Stimulated activated CD4-positive, alpha-beta T cell treated with anti-CD3 and anti-CD28 coated beads, Interleukin-4, amount 100 ng/mL, for 1 hour (primary cell): ENCODE results near the gene IL1R1.
"Not testable (repeated sequence)": the region's sequence is repeated elsewhere in the genome, so short reads cannot be mapped to it uniquely, and the experiment has no call there.

Experiments
- DNase-seq: peaks from one replicate; pipeline ENCODE4 v3.0.0-alpha.2; 2020

The IL1R1 gene

DNA sequence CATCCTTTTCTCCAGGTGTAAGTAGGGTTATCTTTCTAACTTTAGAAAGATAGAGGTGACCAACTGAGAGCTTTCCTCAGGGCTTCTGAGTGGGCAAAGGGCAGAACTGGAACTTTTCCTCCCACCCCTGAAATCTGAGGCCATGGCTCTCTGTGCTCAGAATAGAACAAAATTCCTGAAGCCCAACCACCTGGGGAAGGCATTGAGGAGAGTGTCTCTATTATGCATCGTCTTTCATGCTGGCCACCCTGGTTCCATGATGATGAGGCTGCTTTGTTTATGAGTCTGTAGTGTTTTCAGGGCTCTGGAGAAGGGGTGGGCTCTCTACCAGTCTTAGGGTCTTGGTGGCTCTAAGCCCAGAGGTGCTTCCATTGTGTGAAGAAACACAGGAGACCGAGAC lies 30.7 kb upstream of the IL1R1 start:
- DNase-seq, result no peak

DNA sequence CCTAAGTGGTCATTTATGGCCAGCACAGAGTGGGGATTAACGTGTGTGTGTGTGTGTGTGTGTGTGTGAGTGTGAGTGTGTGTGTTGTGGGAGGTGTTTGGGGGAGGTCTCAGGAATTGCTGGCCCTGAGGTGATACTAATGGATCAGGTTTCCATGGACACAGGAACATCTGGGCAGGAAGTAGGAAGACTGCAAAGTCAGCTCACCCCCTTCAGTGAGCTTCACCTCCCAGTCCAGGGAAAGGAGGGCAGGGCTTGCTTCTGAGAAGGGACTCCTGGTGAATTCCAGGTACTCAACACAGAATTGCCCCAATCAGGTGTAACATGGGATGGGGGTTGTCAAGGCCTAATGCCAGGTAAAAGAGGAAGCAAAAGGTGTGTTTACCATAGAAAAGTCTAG lies 30.3 kb upstream of the IL1R1 start:
- no peak for DNase-seq

DNA sequence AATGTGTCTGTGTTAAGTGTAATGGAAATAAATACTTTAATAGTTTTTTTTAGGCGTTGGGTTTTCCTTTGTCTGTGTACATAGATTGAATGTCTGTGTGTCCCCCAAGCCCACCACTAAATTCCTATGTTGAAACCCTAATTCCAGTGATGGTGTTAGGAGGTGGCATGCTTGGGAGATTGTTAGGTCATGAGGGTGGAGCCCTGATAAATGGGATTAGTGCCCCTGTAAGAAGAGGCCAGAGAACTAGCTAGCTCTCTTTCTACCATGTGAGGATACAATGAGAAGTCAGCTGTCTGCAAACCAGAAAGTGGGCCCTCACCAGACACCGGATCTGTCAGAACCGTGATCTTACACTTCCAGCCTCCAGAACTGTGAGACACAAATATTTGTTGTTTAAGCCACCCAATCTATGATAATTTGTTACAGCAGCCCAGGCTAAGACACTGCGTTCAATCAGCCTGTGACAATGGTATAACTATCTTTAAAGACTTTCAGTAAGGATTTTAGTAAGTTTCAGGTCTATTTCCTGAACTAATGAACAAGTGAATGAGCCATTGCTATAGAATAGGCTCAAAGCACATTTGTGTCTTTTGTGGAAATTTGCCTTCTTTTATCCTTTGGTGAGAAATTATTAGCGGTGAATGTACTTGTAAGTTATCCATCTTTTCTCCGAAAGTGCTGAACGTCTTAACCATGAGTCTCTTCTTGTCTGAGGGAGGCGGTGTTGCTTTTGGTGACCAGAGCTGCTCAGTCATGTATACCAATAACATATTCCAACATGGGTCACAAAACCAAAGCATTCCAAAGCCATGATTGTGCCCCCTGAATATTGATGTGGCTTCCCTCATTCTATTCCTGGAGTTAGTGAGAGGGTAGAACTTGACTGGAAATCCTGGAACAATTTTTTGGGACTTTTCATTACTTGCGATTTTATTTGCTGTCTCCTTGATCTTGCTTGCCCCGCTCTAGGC lies 29.6 kb upstream of the IL1R1 start:
- DNase-seq, result no peak

DNA sequence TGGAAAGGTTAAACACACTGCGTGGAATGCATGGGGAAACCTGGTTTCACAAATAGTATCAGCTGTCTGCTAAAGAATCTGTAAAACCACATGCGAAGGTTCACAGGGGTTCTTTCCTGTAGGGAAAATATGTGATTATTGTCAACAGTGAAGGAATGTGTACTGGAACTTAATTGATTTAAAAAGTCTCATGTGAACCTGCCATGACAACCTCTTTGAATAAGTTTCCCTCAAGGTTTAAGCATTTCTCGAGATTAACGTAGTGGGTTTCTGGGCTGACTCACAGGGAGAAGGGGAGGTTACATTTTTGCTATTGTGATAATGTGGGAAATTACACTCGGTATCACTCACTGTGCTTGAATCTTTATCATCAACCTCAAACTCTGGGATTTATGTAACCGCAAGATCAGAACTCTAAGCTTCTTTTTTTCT lies 28.2 kb upstream of the IL1R1 start:
- DNase-seq, result no peak

DNA sequence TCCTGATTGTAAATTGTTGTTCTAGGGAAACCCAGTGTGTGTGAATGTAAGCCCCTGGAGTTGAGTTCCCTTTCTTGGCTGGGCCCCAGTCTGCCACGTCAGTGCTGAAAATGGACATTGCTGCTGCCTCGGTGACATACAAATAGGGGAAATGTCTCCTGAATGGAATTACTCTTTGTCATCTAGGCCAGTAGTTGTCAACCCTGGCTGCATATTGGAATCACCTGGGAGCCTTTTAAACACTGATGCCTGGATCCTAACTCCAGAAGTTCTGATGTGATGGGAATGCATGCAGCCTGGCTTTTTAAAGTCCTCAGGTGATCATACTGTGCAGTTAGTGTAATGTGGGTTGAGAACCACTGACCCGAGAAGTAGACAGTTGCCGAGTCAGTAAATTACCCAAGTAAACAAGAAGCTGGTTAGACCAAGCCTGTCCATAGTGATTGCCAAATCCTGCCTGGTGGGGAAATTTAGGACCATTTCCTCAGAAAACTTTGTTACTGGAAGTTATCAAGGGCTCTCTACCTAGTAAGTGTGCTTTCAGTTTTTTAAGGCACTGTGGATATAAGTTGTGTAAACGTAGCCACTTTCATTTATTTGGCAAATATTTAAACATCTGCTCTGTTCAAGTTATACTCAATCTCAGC lies 27.6 kb upstream of the IL1R1 start:
- no peak for DNase-seq

DNA sequence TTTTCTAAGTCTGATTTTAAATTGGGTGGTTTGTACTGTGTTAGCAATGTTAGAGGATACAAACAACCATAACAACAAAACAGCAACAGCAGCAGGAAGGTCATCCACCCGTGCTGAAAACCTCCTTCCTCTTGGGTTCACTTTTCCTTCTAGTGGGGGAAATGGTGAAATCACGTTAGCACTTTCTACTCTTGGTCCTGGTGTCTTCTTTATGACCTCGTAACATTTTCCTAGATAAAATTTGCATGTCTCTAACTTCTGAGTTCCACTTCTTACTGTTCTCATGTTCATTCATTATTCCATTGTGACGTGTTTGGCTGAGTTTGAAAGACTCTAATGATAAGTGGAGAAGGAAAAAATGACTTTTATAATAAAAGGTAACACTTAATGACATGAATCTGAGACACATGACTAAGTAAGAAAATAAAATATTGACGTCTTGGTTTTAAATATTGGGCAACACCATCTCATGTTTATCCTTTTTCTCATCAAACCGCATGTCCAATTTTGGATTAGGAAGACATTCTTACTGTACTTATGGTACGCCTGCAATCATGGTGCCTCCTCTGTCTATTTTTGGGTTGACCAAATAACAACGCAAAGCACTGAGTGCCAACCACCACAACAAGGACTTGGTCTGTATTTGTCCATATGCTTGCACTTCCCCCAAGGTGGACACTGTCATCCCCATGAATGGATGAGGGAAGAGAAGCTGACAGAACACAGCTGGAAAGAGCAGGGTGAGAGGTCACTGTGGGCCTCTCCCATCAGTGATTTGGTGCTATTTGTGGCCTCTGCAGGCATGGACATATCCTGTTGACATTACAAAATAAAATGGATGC lies 25.7 kb upstream of the IL1R1 start:
- no peak for DNase-seq

DNA sequence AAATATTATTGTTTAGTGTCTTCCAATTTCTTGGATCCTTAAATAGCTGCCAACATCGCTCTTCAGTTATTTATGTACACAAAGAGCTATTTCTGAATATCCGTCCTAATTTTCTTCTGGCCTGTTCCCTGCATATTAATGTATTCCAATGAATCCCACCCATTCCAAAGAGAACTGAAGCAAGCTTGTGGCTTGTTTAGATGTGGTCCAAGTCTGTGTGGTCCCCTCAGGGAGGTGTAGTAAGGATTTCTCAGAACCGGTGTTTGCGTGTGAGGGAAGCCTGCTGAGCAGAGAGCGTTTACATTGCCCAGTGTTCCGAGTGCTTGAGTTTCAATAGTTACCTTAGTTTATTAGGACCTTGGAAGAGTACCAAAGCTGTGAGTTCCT lies 25.1 kb upstream of the IL1R1 start:
- DNase-seq, result no peak

DNA sequence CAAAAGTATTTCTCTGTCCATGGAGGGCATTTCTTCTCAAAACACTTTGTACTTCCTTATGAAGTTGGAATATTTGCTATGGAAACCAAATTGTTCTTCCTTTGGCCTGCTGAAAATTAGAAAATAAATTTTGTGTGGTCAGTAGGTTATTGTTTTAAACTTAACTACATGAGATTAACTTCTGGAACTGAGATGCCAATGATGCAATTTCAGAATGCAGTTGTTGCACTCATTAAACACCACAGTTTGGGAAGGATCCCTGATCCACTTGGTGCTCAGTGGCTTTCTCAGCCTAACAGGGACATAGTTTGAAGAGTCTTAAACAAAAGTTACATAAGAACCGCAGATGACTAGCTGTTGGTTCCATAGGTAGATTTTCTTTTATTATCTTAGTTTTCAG lies 23.3 kb upstream of the IL1R1 start:
- DNase-seq, result no peak

DNA sequence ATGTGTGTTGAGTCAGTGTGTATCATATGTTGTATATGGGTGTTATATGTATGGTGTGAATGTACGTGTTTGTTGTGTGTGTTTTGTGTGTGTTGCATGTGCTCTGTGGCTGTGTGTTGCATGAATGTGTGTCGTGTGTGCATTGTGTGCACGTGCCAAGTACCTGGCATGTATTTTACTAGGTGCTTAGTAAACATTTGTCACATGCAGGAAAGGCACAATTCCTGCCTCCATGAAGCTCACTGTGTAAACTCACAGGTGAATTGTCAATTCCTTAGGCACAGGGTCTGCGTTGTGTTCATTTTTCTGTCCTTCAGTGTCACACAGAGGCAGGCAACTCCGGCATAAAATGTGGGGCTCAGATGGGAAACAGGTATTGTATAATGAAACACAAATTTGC lies 22.3 kb upstream of the IL1R1 start:
- DNase-seq, result no peak

DNA sequence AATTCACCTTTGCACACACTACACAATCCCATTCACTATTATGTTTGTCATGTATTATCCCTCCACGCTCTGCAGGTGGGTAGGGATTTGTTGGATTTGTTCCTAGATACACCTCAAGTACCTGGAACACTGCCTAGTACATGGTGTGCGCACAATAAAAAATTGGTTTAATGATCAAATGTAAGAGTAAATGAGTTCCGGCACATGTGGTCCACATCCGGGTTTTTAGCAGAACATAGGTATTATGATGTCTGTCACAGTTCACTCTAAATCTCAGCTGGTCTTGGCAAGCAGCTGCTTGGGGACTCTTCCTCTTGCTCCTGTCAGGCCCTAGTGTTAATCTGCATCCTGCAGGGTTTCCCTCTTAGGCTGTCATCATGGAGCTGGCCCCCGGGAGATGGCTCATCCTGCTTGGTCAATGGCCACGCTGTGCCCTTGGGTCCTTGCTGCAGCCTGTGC lies 21.8 kb upstream of the IL1R1 start:
- DNase-seq, result no peak

DNA sequence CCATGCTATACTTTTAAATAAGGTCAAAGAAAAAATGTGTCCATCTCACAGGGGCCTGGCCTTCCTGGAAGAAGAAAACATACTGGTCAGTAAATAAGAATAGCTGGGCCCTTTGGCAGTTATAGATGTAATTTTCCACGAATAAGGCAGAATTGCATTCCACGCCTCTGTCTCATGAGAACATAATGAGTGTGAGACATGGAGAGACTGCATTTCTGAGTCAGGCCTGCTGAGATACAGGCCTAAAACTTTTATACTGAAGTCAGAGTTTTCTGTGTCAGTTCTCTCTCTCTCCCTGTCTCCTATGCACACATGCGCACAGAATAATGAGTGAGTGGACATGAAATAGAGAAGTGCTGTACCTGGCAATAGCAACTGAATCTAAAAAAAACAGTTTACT lies 20.4 kb upstream of the IL1R1 start:
- no peak for DNase-seq

DNA sequence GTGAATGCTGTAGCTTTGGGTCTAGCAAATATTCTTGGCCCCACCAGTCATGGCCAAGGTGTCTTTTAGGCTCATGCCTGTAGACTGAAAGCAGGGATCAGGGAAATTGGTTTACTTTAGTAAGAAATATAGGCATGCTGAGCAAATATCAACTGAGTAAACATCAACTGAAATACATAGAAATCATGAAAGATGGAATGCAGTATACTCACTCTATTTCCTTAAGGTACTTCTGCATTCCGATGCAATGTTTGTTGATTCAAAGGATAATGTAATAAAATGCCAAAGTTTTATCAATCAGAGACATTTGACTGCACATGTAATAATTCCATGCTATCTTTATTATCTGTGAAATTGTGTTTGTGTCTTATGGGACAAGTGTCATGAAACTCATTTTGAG lies 19.6 kb upstream of the IL1R1 start:
- DNase-seq, result no peak

DNA sequence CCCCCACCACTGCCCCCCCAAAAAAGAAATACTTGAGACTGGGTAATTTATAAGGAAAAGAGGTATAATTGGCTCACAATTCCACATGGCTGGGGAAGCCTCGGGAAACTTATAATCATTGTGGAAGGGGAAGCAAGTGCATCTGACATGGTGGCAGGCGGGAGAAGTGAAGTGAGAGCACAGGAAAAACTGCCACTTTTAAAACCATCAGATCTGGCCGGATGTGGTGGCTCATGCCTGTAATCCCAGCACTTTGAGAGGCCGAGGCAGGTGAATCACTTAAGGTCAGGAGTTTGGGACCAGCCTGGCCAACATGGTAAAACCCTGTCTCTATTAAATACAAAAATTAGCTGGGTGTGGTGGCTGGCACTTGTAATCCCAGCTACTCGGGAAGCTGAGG lies 18.1 kb upstream of the IL1R1 start:
- not testable (repeated sequence) for DNase-seq

DNA sequence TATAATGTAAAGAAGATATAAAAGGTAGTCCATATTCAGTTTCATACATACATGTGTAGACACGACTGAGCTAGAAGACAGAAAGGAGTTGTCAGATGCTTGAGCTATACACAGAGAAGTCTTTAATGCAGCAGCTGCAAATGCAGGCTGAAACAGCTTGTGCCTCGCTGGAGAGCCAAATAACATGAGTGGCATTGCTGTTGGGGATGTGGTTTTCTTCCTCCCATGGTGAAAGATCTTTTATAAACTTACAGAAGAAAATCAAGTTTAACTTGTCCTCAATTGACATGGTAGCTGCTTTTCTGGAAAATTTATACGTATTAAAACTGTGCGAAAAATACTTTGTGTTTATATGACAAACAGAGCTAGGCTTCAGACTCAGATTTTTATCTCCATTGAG lies 16.4 kb upstream of the IL1R1 start:
- DNase-seq, result no peak

DNA sequence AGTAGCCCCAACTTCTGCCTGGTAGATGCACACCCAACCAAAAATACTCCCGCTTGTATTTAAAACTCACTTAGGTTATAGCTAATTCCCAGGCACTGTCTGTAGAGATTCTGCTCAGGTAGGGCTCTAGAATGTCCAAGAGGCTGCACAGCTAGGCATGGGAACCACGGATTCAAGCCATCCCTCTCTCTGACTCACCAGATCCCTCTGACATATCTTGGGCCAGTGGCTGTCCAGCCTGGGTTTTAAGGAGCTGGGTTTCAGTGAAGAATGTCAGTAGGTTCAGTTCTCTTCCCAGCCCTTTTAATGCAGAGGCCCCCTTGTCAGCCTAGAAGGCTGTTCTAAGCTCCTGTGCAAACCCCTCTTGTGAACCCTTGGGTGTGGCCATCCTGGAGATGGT lies 15.9 kb upstream of the IL1R1 start:
- no peak for DNase-seq

DNA sequence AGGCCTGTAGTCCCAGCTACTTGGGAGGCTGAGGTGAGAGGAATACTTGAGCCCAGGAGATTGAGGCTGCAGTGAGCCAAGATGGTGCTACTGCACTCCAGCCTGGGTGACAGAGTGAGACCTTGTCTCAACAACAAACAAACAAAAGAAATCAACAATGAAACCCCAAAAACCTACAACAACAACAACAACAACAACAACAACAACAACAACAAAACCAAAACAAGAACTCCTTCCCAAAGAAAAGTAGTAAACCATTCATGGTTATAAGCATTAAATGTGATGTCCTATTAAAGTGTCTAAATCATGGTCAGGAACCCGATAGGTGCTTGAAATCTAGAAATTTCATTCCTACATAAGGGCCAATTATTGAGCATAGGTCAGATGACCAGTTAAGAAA lies 13.5 kb upstream of the IL1R1 start:
- no peak for DNase-seq

DNA sequence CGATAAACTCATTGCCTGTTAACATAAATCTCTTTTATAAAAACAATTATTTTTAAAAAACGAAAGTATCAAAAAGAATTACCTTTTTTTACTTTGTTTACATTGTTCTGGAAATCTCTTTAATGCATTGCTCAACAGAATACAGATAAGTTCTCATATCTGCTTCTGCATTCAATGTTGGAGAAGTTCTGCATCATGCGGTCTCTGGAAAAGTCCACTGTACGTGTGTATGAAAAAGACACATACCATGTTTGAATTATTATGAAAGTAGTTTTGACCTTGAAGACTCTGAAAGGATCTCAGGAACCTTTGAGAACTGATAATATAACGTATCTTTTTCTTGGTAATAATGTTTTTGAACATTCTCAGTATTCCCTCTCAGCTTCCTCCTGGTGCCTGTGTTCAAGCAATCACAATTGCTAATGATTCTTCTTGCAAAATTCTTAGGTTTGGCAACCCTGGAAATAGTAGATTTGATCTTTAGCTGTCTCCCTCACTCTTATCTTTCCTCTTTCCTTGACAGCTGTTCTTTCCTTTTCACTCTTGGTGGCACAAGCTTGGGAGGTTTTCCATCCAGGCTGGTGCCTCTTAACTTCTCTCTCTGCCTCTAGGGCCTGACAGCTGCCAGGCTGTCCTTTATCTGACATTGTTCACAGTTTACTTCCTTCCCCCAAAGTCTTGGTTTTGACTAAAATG lies 12.4 kb upstream of the IL1R1 start:
- no peak for DNase-seq

DNA sequence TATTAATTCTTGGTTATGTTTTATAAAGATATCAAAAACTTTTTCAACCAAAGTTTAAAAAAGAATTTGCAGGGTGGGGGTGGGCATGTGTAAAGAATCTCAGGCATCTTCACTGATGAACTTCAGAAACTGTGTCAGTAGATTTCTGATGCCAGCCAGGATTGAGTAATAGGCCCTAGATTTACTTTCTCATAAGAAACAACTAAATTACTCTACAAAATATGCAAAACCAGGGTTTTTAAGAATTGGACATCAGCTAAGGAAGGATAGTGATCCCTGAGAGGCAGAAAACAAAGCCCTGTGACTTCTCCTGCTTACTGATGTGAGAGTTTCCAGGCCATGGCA lies 11.9 kb upstream of the IL1R1 start:
- DNase-seq, result no peak

DNA sequence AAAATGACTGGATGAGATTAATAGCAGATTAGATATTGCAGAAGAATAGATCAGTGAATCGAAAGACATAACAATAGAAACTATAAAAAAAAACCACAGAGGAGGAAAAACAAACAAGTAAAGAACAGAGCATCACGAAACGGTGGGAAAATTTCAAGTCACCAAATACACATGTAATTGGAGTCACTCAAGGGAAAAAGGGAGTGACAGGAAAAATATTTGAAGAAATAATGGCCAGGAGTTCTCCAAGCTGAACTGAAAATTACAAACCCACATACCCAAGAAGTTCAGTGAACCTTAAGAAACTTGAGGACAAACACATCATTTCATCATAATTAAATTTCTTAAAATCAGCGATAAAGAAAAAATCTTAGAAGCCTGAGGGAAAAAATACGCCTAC lies 11.0 kb upstream of the IL1R1 start:
- no peak for DNase-seq

DNA sequence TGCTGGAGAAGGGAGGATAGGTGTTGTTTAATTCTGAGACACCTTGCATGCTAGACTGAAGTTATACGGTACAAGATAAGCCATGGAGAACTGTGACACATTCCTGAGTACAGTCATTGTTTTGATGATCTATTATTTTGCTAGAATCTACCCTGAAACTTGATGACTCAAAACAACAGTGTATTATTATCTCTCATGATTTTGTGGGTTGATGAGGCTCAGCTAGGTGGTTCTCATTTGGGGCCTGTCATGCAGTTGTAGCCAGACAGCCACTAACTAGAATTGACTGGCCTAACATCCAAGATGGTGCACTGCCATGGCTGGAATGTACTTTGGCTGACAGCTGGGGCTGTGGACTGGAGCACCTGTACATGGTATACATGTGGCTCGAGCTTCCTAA lies 5.4 kb upstream of the IL1R1 start:
- peak; percentile 36 for DNase-seq

DNA sequence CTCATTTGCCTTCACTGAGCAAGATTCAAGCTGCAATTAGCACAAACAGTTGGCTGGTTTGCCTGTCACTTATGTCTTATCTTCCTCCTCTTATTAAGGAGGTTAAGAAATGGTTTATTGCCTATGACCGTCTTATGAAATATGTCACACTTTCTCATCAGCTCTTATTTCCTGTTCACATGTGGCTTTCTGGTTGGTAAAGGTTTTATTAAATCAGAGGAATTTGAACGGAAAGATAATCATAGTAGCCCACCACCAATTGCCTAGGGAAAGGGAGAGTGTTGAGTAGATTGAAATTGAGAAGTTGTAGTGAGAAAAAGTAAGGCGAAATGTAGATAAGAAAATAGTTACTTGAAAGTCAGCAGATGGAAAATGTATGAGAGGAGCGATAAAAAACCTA lies 4.2 kb upstream of the IL1R1 start:
- DNase-seq, result no peak

DNA sequence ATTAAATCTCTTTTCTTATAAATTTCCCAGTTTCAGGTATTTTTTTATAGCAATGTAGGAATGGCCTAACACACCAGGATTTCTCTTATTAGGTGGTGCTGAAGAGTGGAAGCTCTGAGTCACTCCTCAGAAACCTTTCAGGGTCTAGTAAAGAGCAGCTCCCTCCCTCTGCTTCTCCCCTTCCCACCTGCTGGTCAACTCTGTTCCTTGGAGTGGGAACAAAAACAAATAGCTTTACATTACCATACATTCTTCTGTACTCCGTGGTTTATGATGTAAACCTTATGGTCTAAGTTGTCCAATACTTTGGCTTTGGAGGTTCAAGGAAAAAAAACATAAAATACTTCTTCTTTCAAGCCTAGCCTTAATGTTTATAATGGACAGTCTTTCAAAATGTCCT lies 2.7 kb upstream of the IL1R1 start:
- DNase-seq, result no peak

DNA sequence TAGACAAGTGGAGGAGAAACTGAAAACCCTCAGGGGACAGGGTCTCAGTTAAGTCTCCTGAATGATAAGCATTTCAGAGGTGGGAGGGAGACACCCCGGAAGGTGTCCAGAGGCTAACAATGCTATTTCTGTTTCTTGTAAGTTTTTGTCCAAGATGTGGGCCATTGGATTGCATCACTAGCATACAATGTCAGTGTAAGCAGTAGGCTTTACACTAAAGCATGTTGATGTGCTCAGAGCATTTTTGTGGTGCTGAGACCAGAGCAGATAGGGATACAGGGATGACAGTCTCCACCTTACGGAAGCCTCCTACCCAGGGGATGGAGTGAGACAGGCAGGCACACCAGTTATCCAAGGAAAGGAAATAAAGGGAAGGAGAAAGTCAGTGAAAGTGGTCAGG lies 2.2 kb upstream of the IL1R1 start:
- no peak for DNase-seq
